Subcutaneous adipose tissue (tissue), 4 donors: ENCODE data around the gene TNRC6A. TPM values are rescaled to one million over a fixed set of nuclear protein-coding genes. Genes with fewer than 3 reads are reported as not detected.

Experiments used
- CTCF ChIP-seq: fragments of 450-650 bp; IDR thresholded peaks from one replicate; pipeline ENCODE4 v1.5.1; 2016; ENCODE audit warnings: low read depth, mild to moderate bottlenecking, control low read depth, antibody characterized with exemption, moderate library complexity
- total RNA-seq, 4 donors: library from RNA; depleted of rRNA; stranded (reverse); fragments of >200 nt; gene quantifications; one replicate each; pipeline ENCODE4 v1.1.0, GENCODE V29; 2016

The TNRC6A gene
- total RNA-seq: 10 to 100 TPM; 52.4 to 72.9 (median 58.1) TPM

DNA sequence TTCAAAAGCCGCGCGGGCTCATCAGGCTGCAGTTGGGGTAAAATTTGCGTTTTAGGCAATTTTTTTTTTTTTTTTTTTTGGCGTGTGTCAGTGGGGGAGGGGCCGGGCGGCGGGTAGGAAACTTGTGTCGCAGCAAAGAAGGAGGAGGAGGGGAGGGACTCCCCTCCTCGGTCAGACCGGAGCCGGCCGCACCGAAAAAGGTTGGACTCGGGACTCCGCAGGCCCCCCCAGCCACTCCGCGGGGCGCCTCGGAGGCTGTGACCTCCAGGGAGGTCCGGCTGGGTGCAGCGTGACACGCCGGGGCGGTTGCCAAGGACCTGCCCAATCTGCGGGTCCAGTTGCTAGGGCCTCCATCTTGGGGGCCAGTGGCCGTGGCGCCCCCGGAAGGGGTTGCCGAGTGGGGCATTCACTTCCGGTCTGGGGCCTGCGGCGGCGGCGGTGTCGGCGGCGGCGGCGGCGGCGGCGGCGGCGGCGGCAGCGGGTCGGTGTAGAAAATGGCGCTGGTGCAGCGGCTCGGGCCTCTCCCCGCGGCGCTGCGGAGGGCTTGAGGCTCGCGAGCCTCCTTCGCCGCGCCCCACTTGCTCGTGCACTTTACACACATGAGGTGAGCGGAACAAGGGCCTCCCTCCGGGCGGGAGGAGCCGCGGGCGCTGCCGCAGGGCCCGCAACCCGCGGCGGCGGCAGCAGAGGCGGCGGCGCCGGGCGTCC is at the start of gene TNRC6A:
TNRC6A (plus strand) TSS at position 409 of the 708 bp plus-strand sequence; CDS start at position 600, 191 bp downstream.
- no peak for TF ChIP-seq CTCF

DNA sequence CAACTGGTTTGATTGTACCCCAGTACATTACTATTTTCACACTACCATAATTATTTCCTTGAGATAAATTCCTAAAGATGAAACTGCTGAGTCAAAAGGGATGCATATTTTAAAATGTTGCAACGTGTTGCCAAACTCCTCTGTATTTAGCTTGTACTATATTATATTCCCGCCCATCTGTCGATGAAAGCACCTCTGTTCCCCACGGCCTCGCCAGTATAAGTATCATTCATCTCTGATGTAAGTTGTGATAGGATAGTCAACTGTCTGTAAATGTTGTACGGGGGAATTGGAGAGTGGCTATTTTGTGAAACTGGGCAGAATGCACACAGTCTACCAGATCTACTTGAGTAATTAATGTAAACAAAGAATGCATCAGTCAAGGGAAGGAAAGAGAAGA is 47.7 kb upstream of the TNRC6A start:
- no peak for TF ChIP-seq CTCF

- no peak for TF ChIP-seq CTCF
Measured at GRCh38 chr16:24683250-24683649, 46.2 kb upstream of the TNRC6A start.

DNA sequence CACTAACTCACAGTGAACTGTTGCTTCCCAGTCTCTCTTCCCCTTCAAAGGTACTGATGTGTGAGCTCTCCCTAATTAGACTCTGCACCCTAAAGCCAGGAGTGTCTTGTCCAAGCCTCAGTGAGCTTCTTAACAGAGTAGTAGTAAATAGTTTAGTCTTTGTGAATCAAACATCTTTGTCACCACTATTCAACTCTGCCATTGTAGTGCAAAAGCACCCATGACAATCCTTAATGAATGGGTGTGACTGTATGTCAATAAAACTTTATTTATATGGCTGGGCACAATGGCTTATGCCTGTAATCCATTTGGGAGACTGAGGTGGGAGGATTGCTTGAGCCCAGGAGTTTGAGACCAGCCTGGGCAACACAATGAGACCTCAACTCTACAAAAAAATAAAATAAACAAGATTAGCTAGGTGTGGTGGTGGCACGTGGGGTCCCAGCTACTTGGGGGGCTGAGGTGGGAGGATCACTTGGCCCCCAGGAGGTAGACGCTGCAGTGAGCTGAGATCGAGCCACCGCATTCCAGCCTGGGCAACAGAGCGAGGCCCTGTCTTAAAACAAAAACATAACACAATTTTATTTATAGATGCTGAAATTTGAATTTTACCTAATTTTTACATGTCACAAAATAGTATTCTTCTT is 45.5 kb upstream of the TNRC6A start:
- no peak for TF ChIP-seq CTCF

- TF ChIP-seq CTCF: no peak
Measured at GRCh38 chr16:24685539-24686432, 43.7 kb upstream of the TNRC6A start.

DNA sequence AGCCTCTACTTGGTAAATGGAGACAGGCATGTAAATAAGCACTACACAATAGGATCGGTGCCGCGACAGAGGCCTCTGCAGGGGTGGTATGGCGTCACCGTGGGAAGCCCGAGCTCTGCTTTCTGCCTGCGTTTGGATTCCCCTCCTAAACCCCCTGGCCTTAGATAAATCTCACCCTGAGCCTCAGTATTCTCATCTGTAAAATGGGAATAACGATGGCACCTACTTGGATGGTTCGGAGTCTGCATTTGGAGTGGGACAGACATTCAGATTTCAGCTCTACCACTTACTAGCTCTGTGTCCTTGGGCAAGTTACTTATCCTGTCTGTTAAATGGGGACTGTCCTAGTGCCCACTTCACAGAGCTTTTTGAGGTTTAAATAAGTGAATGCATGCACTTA is 42.8 kb upstream of the TNRC6A start:
- TF ChIP-seq CTCF: no peak

- TF ChIP-seq CTCF: no peak
Measured at GRCh38 chr16:24688359-24688758, 41.1 kb upstream of the TNRC6A start.
